Gastrocnemius medialis (tissue), 4 donors: Measurements from ENCODE around the gene TP73.

Source experiments
- CTCF ChIP-seq, 5 experiments: fragments of 450-650 bp in 3 of 5; fragments of 200-600 bp in 2 of 5; sonication (generic) in 2 of 5; IDR thresholded peaks in 4 of 5; conservative IDR thresholded peaks in 1 of 5; 1 replicate in 4 of 5; 2 replicates in 1 of 5; pipeline ENCODE4 v1.5.1; 2016 to 2019; ENCODE audit warnings: antibody characterized with exemption in 5 of 5, mild to moderate bottlenecking in 3 of 5, moderate library complexity in 3 of 5
- POLR2A ChIP-seq, 2 donors: fragments of 450-650 bp; IDR thresholded peaks; one replicate each; pipeline ENCODE4 v1.6.1; 2017; ENCODE audit warnings: antibody characterized with exemption in 2 of 2, mild to moderate bottlenecking in 2 of 2, moderate library complexity in 2 of 2

DNA sequence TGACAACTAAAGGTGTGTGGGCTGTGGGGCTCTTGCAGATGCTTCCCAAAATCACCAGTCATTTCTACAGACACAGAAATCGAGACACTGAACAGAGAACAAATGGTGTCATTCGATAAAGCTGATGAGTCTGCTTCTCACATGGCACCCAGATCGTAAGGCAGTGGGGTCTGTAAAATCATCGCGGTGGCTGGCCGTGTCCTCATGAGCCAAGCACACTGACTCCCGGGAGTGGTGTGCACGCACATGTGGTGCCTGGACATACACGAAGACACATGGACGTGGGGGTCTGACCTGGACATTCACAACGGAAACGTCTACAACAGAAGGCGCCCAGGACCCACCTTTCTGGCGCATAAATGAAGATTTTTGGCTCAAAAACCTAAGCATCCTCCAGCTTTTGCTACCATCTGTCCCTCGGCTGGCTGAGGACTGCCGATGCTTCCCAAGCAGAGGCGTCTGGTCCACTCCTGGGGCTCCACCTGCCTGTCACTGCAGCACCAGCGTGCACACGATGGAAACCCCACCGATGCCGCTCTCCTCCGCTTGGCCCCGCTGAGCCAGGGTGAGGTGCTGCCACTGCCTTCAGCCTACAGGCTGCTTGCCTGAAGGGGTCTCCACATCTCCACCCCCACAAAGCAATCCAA lies 127.1 kb downstream of the TP73 start:
- TF ChIP-seq CTCF (IDR thresholded peaks at IDR 0.05 in 4 of 5, conservative IDR thresholded peaks at IDR 0.05 in 1 of 5), result no peak
- TF ChIP-seq POLR2A (IDR thresholded peaks at IDR 0.05), result no peak
